KMS-11 (cell line): ENCODE results near the gene ARAP3.

Experiments
- H2AFZ ChIP-seq: fragments of 200-600 bp; sonication (generic); 2 replicates; pipeline ENCODE4 v1.6.1; 2016; ENCODE audit warnings: antibody characterized with exemption, mixed run types, low read depth
- H3K27ac ChIP-seq: fragments of 200-600 bp; sonication (generic); 2 replicates; pipeline ENCODE4 v1.6.1; 2016; ENCODE audit warnings: mild to moderate bottlenecking, mixed run types
- H3K27me3 ChIP-seq: fragments of 200-600 bp; sonication (generic); 2 replicates; pipeline ENCODE4 v1.6.1; 2017; ENCODE audit warnings: mild to moderate bottlenecking, low read depth, mixed run types, moderate library complexity; ENCODE audit not compliant: insufficient read depth
- H3K36me3 ChIP-seq: fragments of 200-600 bp; sonication (generic); 2 replicates; pipeline ENCODE4 v1.6.1; 2017; ENCODE audit warnings: mild to moderate bottlenecking, mixed run types; ENCODE audit not compliant: insufficient read depth
- H3K4me1 ChIP-seq: fragments of 200-600 bp; sonication (generic); 2 replicates; pipeline ENCODE4 v1.6.1; 2016; ENCODE audit warnings: mild to moderate bottlenecking, low read depth, mixed run types; ENCODE audit not compliant: poor library complexity, severe bottlenecking
- H3K4me2 ChIP-seq: fragments of 200-600 bp; sonication (generic); 2 replicates; pipeline ENCODE4 v1.7.0; 2016; ENCODE audit warnings: mild to moderate bottlenecking, mixed run types
- H3K4me3 ChIP-seq: fragments of 200-600 bp; sonication (generic); IDR thresholded peaks from 2 replicates; pipeline ENCODE4 v1.6.1; 2017; ENCODE audit warnings: low read depth, low read length, mixed read lengths; ENCODE audit not compliant: insufficient read depth
- H3K79me2 ChIP-seq: fragments of 200-600 bp; sonication (generic); 2 replicates; pipeline ENCODE4 v1.6.1; 2016; ENCODE audit warnings: low read depth, mixed run types; ENCODE audit not compliant: insufficient read depth
- H3K9ac ChIP-seq: fragments of 200-600 bp; sonication (generic); 2 replicates; pipeline ENCODE4 v1.6.1; 2016; ENCODE audit warnings: mild to moderate bottlenecking, mixed run types
- H4K20me1 ChIP-seq: fragments of 200-600 bp; sonication (generic); 2 replicates; pipeline ENCODE4 v1.6.1; 2016; ENCODE audit warnings: mild to moderate bottlenecking, mixed run types; ENCODE audit not compliant: insufficient read depth
- TF ChIP-seq, protein P1 (sequence below): fragments of 200-600 bp; sonication (generic); conservative IDR thresholded peaks from 2 replicates; pipeline ENCODE4 v1.6.1; 2017; ENCODE audit warnings: low read depth, mild to moderate bottlenecking, antibody characterized with exemption, low read length, moderate library complexity, mixed read lengths

The ARAP3 gene

DNA sequence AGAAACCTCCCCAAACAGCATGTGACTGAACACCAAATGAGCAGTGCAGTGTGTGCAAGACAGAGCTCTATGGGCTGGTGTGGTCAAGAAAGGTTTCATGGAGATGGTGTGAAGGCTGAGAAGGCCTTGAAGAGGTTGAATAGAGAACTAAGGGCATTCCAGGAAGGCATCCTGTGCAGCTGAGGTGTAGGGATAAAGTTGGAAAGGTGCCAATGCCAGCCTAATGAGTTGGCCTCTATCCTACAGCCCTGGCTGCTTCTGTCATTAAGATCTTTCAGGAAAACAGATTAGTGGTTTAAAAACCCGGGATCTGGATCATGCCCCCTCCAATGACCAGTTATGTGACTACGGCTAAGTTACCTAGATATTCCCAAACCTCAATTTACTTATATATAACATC is 49.4 kb downstream of the ARAP3 start:
- no peaks in the 10 kb centered on the region for H3K27me3 ChIP-seq
- H3K4me3 ChIP-seq, result no peak overlapping the region
- H3K36me3 ChIP-seq, result no peaks in the 10 kb centered on the region; the same call in 1 of the 2 replicates
- peaks cover 14% of the 10 kb centered on the region for H3K79me2 ChIP-seq
- no peak overlapping the region for H3K27ac ChIP-seq
- H3K4me2 ChIP-seq, result no peak overlapping the region
- TF ChIP-seq, protein P1, sequence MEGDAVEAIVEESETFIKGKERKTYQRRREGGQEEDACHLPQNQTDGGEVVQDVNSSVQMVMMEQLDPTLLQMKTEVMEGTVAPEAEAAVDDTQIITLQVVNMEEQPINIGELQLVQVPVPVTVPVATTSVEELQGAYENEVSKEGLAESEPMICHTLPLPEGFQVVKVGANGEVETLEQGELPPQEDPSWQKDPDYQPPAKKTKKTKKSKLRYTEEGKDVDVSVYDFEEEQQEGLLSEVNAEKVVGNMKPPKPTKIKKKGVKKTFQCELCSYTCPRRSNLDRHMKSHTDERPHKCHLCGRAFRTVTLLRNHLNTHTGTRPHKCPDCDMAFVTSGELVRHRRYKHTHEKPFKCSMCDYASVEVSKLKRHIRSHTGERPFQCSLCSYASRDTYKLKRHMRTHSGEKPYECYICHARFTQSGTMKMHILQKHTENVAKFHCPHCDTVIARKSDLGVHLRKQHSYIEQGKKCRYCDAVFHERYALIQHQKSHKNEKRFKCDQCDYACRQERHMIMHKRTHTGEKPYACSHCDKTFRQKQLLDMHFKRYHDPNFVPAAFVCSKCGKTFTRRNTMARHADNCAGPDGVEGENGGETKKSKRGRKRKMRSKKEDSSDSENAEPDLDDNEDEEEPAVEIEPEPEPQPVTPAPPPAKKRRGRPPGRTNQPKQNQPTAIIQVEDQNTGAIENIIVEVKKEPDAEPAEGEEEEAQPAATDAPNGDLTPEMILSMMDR, result no peak
- H2AFZ ChIP-seq, result no peak overlapping the region
- H4K20me1 ChIP-seq, result no peaks in the 10 kb centered on the region
- H3K9ac ChIP-seq, result no peak overlapping the region
- H3K4me1 ChIP-seq, result peaks cover 21% of the 10 kb centered on the region

DNA sequence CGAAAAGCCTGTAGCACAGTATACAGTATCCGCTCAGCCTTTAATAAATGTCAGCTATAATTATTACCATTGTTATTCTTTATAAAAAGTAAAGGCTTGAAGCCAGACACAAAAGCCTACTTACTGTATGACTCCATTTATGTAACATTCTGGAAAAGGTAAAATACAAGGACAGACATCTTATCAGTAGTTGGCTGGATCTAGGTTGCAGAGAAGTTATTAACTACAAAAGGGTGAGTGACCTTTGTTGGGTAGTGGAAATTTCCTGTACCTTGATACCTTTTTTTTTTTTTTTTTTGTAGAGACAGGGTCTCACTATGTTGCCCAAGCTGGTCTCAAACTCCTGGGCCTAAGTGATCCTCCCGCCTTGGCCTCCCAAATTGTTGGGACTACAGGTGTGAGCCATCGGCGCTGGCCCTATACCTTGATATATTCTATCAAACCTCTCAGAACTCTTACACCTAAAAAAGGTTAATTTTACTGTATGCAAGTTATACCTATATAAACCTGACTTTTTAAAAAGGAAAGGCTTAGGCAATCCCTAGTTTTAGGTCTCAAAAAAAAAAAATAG is 51.4 kb downstream of the ARAP3 start:
- no peak overlapping the region for H3K4me2 ChIP-seq
- no peaks in the 10 kb centered on the region for H4K20me1 ChIP-seq
- peaks cover 8% of the 10 kb centered on the region for H3K79me2 ChIP-seq
- H3K4me1 ChIP-seq, result peaks cover 17% of the 10 kb centered on the region
- TF ChIP-seq, protein P1, result no peak
- H2AFZ ChIP-seq, result no peak overlapping the region
- no peak overlapping the region for H3K4me3 ChIP-seq
- H3K27me3 ChIP-seq, result no peaks in the 10 kb centered on the region
- peaks cover under 1% of the 10 kb centered on the region; the same call in 1 of the 2 replicates for H3K36me3 ChIP-seq
- no peak overlapping the region for H3K9ac ChIP-seq
- no peak overlapping the region for H3K27ac ChIP-seq

DNA sequence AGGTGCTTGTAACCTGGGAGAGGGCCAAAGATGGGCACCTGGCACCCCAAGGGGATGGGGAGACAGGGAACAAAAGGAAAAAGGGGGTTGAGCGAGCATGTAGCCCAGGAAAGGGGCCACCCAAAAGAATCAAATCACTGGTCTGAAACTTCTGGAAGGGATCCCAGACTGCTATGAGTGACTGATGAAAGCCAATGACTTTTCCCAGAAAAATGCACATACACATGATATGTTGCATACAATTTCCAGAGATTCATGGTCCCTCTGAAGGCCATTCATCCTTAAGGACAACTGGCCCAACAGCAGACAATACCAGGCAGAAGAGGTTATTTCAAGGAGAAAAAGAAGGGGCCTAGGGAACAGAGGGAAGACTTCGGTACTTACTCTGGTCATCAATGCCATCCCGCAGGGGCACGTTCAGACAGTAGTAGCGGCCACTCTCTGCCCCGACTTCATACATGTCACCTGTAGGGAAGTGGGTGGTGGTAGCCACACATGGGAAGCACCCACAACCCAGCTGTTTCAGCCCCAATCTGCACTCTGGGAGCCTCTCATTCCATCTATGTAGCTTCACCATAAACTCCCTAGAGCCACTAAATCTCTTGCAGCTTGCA is 53.7 kb downstream of the ARAP3 start:
- Histone ChIP-seq H3K9ac (no peak overlapping the region), H3K27ac (no peak overlapping the region), H3K36me3 (peaks cover 4% of the 10 kb centered on the region; the same call in 1 of the 2 replicates), H3K4me1 (peaks cover 7% of the 10 kb centered on the region), H3K4me3 (no peak overlapping the region), H3K27me3 (no peaks in the 10 kb centered on the region), H3K79me2 (no peaks in the 10 kb centered on the region), H3K4me2 (no peak overlapping the region), H2AFZ (no peak overlapping the region), H4K20me1 (no peaks in the 10 kb centered on the region)
- TF ChIP-seq, protein P1, result no peak

DNA sequence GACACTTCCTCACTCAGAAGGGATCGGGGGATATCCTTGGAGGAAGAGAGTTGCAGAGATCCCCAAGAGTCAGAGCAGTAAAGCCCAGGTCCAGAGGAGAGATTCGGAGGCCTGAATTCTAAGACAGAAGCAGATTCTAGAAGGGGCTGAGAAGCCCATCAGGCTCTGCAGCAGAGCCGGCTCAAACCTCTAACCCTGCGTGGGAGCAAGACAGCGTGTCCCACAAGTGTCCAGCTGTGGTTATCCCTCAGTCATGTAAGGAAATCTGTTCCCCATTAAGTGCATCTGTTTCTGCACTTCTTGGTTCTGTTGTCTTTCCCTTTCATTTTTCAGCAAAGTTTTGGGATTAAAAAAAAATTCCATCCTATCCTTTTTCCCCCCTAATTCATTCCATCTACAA is 58.4 kb downstream of the ARAP3 start:
- H3K4me3 ChIP-seq, result no peak overlapping the region
- H3K79me2 ChIP-seq, result no peaks in the 10 kb centered on the region
- no peak overlapping the region for H2AFZ ChIP-seq
- H3K27ac ChIP-seq, result no peak overlapping the region
- H3K4me1 ChIP-seq, result peaks cover 18% of the 10 kb centered on the region
- H4K20me1 ChIP-seq, result no peaks in the 10 kb centered on the region
- peaks cover 4% of the 10 kb centered on the region; the same call in 1 of the 2 replicates for H3K36me3 ChIP-seq
- TF ChIP-seq, protein P1, result no peak
- no peak overlapping the region for H3K4me2 ChIP-seq
- no peaks in the 10 kb centered on the region for H3K27me3 ChIP-seq
- H3K9ac ChIP-seq, result no peak overlapping the region
